ENCODE results near the gene DNAL4. TPM values are rescaled to one million over a fixed set of nuclear protein-coding genes. Genes with fewer than 3 reads are reported as not detected.

Gene DNAL4
- polyA plus RNA-seq, 4 donors, result 9.2 to 17.4 (median 12.8) TPM

GRCh38 chr22:38728871-38729796 lies 64.8 kb downstream of the DNAL4 start:
- DNase-seq (no peak), FAIRE-seq (no peak)
- no peaks in the 10 kb centered on the region for H3K9me3 ChIP-seq (ENCODE audit: control insufficient read depth in 2 of 2, insufficient read depth in 1 of 2, low read depth in 1 of 2, low read length in 1 of 2)

More at GRCh38 chr22:38728871-38729796, 64.8 kb downstream of the DNAL4 start:
- peaks cover 32 to 97% (median 39%) of the 10 kb centered on the region in 3 donors for H3K36me3 ChIP-seq (ENCODE audit: control insufficient read depth in 3 of 3, insufficient read depth in 2 of 3, low read depth in 1 of 3, low read length in 3 of 3)
- H3K27me3 ChIP-seq (ENCODE audit: control insufficient read depth in 3 of 3, insufficient read depth in 3 of 3, low read length in 3 of 3), result no peaks in the 10 kb centered on the region
- peaks cover 0 to 13% (median 0%) of the 10 kb centered on the region in 3 donors for H3K4me1 ChIP-seq (ENCODE audit: control insufficient read depth in 3 of 3, insufficient read depth in 2 of 3, low read depth in 1 of 3, low read length in 2 of 3)
- no peak overlapping the region for H3K27ac ChIP-seq (ENCODE audit: low read depth in 1 of 3, low read length in 2 of 3)
- 93 to 95% (median 95%) methylated on average over 15 to 18 of the region's 18 CpGs for WGBS, 3 donors
- H3K4me3 ChIP-seq (ENCODE audit: low read depth in 1 of 3, low read length in 3 of 3), result no peak overlapping the region

Other genes starting within 250 kb of the DNAL4 start
- gene DMC1, start 224.0 kb downstream of the DNAL4 start, polyA plus RNA-seq, result 1 to 10 TPM in 1 of 4 donors, under 1 TPM in 1, not detected in 2; 0.70 to 2.1 TPM
- gene FAM227A, start 137.8 kb downstream of the DNAL4 start, polyA plus RNA-seq, result under 1 TPM in 2 of 4 donors, not detected in 2; 0.36 to 0.71 TPM
- gene CBY1, start 137.5 kb downstream of the DNAL4 start, polyA plus RNA-seq, result 10 to 100 TPM; 17.3 to 39.4 (median 31.9) TPM
- 10 to 100 TPM; 42.5 to 82.5 (median 52.0) TPM for gene TOMM22, start 112.2 kb downstream of the DNAL4 start, polyA plus RNA-seq
- gene JOSD1, start 93.2 kb downstream of the DNAL4 start, polyA plus RNA-seq, result 10 to 100 TPM; 34.6 to 90.5 (median 56.4) TPM
- 10 to 100 TPM; 13.0 to 60.5 (median 24.0) TPM for gene GTPBP1, start 88.2 kb downstream of the DNAL4 start, polyA plus RNA-seq
- 10 to 100 TPM; 19.0 to 94.2 (median 43.4) TPM for gene SUN2, start 38.1 kb downstream of the DNAL4 start, polyA plus RNA-seq
- 1 to 10 TPM in 2 of 4 donors, under 1 TPM in 2; 0.22 to 5.3 (median 2.2) TPM for gene NPTXR, start 49.9 kb upstream of the DNAL4 start, polyA plus RNA-seq
- 10 to 100 TPM in 2 of 4 donors, 1 to 10 TPM in 2; 1.1 to 16.0 (median 9.5) TPM for gene CBX6, start 78.1 kb upstream of the DNAL4 start, polyA plus RNA-seq
- gene APOBEC3A, start 163.5 kb upstream of the DNAL4 start, polyA plus RNA-seq, result under 1 TPM in 3 of 4 donors, not detected in 1; 0.13 to 0.81 (median 0.37) TPM
- 1 to 10 TPM; 3.5 to 5.8 (median 4.6) TPM for gene APOBEC3B, start 188.2 kb upstream of the DNAL4 start, polyA plus RNA-seq
- 10 to 100 TPM in 2 of 4 donors, 1 to 10 TPM in 2; 2.2 to 16.3 (median 11.2) TPM for gene APOBEC3C, start 220.1 kb upstream of the DNAL4 start, polyA plus RNA-seq
- 1 to 10 TPM in 3 of 4 donors, not detected in 1; 1.1 to 2.9 (median 2.4) TPM for gene APOBEC3D, start 227.0 kb upstream of the DNAL4 start, polyA plus RNA-seq
- gene APOBEC3F, start 246.7 kb upstream of the DNAL4 start, polyA plus RNA-seq, result 1 to 10 TPM; 3.1 to 4.4 (median 3.6) TPM

All from small intestine (tissue), 7 donors.